KOPT-K1 (cell line): ENCODE data around the gene PRPS2.

Experiments used
- H3K27ac ChIP-seq: fragments of 200-600 bp; sonication (generic); 2 replicates; pipeline ENCODE4 v1.5.1; 2016; ENCODE audit warnings: antibody characterized with exemption, mild to moderate bottlenecking, low read depth, low read length; ENCODE audit not compliant: poor library complexity, severe bottlenecking
- H3K36me3 ChIP-seq: fragments of 200-600 bp; sonication (generic); 2 replicates; pipeline ENCODE4 v1.5.1; 2017; ENCODE audit warnings: antibody characterized with exemption, mild to moderate bottlenecking, low read length, moderate library complexity; ENCODE audit not compliant: insufficient read depth
- H3K9me3 ChIP-seq: fragments of 200-600 bp; sonication (generic); 2 replicates; pipeline ENCODE4 v1.5.1; 2017; ENCODE audit warnings: antibody characterized with exemption, low read length, mild to moderate bottlenecking; ENCODE audit not compliant: insufficient read depth, poor library complexity, severe bottlenecking

The PRPS2 gene

DNA sequence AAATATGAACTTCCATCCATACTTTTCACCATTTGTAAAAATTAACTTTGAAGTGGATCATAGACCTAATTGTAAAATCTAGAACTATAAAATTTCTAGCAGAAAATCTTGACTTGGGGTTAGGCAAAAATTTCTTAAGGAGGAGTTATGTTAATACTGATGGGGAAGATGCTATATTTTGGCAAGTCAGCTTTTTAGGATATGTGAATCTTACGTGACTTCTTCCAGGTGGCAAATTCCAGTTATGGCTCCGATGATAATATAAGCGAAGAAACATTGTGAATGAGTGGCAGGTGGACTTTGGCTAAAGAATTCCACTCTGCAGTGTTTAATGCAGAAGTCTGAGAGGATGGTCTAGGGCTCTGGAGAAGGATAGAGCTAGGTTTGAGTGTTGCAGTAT lies 1.5 kb downstream of the PRPS2 start:
- no peaks in the 10 kb centered on the region for H3K9me3 ChIP-seq
- no peak overlapping the region for H3K27ac ChIP-seq
- H3K36me3 ChIP-seq = peaks cover 18% of the 10 kb centered on the region; the same call in 1 of the 2 replicates

GRCh38 chrX:12794654-12795053 lies 3.4 kb downstream of the PRPS2 start:
- Histone ChIP-seq H3K36me3 (peaks cover 38% of the 10 kb centered on the region), H3K27ac (no peak overlapping the region), H3K9me3 (no peaks in the 10 kb centered on the region)

DNA sequence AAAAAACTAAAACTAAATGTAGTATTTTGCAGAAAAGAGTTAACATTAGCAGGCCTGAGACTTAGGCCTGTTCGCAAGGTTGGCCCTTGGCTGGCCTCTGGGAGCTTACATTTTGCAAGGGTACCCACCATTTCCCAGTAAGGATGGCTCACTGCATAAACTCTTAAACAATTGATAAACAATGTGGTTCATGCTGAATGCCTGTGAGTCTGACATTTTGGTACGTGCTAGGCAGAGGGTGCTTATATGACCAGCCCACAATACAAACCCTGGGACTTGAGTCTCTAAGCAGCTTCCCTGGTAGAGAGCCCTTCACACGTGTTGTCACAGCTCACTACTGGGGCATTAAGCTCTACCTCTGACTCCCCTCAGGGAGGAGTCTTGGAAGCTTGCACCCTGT lies 7.4 kb downstream of the PRPS2 start:
- Histone ChIP-seq H3K27ac (no peak overlapping the region), H3K9me3 (no peaks in the 10 kb centered on the region), H3K36me3 (peaks cover 72% of the 10 kb centered on the region)

DNA sequence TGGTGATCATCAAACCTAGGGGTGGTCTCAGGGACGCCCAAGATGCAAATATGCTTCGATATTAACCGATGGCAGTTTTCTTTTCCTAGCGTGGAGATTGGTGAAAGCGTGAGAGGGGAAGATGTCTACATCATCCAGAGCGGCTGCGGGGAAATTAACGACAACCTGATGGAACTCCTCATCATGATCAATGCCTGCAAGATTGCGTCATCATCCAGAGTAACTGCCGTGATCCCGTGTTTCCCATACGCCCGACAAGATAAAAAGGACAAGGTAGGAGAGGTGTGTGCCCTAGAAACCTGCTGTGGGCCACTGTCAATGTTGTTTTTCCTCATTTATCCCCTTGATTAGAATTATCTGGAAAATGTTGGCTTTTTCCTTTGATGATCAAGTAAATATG lies 7.9 kb downstream of the PRPS2 start:
- Histone ChIP-seq H3K9me3 (no peaks in the 10 kb centered on the region), H3K27ac (no peak overlapping the region), H3K36me3 (peaks cover 76% of the 10 kb centered on the region)

DNA sequence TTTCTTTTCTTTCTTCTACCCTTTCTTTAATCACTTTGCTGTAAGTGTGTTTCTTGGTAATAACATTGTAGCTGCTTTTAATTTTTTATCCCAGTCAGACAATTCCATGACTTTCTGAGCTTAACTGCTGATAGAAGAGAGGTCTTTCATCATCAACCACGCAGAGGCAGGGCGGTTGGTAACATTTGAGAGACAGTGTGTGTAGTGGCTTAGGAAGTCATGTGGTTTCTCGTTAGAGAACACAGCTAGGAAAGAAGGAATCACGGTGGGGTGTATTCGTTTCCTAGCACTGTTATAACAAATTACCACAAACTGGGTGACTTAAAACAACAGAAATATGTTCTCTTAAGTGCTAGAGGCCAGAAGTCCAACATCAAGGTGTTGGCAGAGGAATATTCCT lies 11.5 kb downstream of the PRPS2 start:
- Histone ChIP-seq H3K36me3 (peaks cover 90% of the 10 kb centered on the region), H3K9me3 (no peaks in the 10 kb centered on the region), H3K27ac (no peak overlapping the region)

DNA sequence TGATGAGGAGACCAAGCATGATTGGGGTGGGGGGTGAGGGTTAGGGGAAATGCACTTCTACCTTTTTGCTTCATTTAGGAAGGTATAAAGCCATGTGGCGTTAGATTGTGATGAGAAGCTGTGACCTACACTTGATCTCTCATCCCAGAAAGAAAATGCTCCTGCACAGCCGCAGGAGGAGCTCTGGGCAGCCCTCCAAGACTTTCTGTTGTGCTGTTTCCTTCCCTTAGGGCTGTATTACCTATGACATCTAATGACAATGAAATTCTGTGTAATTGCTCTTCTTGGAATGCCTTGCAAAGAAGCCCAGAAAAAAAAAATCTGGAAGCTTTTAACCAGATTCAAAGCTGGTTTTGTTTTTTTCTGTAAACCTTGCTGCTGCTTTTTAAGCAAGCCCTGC lies 13.4 kb downstream of the PRPS2 start:
- no peak overlapping the region for H3K27ac ChIP-seq
- H3K9me3 ChIP-seq = no peaks in the 10 kb centered on the region
- H3K36me3 ChIP-seq = peaks cover 89% of the 10 kb centered on the region

- peaks cover 89% of the 10 kb centered on the region for H3K36me3 ChIP-seq
These were observed 14.1 kb downstream of the PRPS2 start for GRCh38 chrX:12805333-12805732.

DNA sequence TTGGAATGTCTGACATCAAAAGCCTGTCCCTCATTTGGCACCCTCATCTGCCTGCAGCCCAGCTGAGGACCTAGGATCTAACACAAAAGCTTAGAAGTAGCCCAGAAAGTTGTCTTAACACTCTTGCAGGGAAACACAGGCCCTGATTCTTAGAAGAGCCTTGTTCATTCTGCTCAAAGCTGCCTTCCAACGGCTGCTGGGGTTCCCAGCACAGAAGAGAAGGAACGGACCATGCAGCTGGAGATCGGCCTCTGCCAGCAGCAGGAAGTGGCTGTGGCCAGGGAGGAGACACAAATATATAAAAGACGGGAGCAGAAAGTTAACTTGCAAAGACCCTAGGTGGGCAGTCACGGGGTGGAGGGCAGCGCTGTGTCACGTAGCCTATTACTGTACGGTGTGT lies 20.4 kb downstream of the PRPS2 start:
- Histone ChIP-seq H3K36me3 (peaks cover 88% of the 10 kb centered on the region), H3K9me3 (no peaks in the 10 kb centered on the region), H3K27ac (peak overlapping the region; percentile 44)

More at GRCh38 chrX:12805333-12805732, 14.1 kb downstream of the PRPS2 start:
- no peaks in the 10 kb centered on the region for H3K9me3 ChIP-seq
- H3K27ac ChIP-seq = no peak overlapping the region

DNA sequence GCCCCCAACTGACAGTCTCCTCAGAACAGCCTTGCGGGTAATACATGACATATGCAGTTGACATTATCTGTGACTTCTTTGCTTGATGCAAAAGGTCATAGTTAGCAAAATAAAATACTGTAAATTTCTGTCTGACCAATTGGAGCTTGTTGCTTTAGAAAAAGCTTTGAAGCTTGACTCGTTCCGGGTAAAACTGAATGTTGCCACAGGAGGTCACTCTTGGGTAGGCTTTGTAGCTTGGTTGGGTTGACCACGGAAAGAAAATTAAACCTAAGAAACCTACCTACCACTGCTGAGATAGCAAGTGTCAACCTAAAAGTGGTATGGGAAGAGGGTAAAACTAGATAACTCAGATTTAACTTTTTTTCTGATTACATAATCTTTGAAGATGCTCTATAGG lies 23.2 kb downstream of the PRPS2 start:
- H3K36me3 ChIP-seq = peaks cover 88% of the 10 kb centered on the region
- H3K27ac ChIP-seq = no peak overlapping the region
- no peaks in the 10 kb centered on the region for H3K9me3 ChIP-seq

DNA sequence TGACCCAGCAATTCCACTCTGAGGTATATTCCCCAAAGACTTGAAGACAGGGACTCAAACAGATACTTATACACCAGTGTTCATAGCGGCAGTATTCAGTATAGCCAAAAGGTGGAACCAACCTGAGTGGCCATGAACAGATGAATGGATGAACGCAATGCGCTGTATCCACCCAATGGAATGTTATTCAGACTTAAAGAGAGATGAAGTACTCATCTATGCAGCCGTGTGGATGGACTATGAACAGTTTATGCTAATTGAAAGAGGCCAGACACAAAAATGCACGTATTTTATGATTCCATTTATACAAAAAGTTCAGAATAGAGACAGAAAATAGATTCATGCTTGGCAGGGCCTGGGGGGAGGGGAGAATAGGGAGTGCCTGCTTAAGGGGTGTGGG lies 26.3 kb downstream of the PRPS2 start:
- Histone ChIP-seq H3K27ac (no peak overlapping the region), H3K36me3 (peaks cover 90% of the 10 kb centered on the region), H3K9me3 (no peaks in the 10 kb centered on the region)

DNA sequence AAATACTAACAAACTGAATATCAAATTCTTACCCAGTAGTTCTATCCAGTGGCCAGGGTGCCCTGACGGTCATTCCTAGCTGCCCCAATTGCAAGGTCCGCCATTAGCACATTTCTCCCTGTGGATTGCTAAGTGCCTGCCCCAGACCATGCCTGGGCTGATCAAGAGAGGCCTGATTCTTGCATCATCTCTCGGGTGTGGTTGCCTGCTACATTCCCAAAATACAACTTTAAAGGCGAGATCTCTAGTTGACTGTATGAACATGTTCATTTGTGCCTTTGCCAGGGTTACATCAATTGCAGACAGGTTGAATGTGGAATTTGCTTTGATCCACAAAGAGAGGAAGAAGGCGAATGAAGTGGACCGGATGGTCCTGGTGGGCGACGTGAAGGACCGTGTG lies 28.0 kb downstream of the PRPS2 start:
- Histone ChIP-seq H3K9me3 (no peaks in the 10 kb centered on the region), H3K36me3 (peaks cover 93% of the 10 kb centered on the region)

DNA sequence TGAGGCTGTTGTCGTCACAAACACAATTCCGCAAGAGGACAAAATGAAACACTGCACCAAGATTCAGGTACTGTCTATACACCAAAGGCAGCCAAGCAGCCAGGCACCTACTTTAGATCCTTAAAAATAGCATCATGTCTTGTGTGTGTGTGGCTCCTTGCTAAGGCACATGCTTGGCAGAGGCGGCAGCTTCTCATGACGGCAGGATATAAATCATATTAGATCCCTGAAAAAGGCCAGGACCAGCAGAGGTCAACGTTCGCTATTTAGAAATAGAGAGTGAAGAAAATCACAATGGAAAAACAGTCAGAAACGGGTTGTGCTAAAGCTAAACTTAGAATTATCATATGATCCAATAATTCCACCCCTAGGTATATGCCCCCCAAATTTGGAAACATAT lies 29.5 kb downstream of the PRPS2 start:
- no peak overlapping the region for H3K27ac ChIP-seq
- peaks cover 92% of the 10 kb centered on the region for H3K36me3 ChIP-seq
- no peaks in the 10 kb centered on the region for H3K9me3 ChIP-seq

More for the DNA sequence above, 28.0 kb downstream of the PRPS2 start:
- no peak overlapping the region for H3K27ac ChIP-seq

DNA sequence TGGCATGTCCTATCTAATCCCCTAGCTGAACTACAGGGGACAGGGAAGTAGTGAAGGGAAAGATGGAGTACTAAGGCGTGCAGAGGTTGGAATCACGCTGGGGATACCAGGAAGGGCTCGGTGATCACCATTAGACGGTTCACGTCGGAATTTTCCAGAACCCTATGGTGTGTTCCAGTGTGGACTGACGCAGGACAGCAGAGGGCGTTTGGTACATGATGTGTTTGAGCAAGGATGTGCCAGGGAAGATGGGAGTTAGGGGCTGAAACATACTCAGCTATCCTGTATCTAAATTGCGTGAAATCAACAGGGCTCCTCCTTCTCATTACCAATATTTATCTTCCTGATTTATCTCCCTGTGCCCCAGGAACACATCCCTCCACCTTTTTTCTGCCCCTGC lies 33.7 kb downstream of the PRPS2 start:
- H3K9me3 ChIP-seq = no peaks in the 10 kb centered on the region
- peaks cover 56% of the 10 kb centered on the region for H3K36me3 ChIP-seq
- no peak overlapping the region for H3K27ac ChIP-seq

- H3K27ac ChIP-seq = no peak overlapping the region
- no peaks in the 10 kb centered on the region for H3K9me3 ChIP-seq
- peaks cover 48% of the 10 kb centered on the region for H3K36me3 ChIP-seq
These were observed 34.6 kb downstream of the PRPS2 start for GRCh38 chrX:12825801-12826200.

GRCh38 chrX:12843061-12843667 lies 52.0 kb downstream of the PRPS2 start:
- Histone ChIP-seq H3K36me3 (no peaks in the 10 kb centered on the region), H3K9me3 (no peaks in the 10 kb centered on the region), H3K27ac (no peak overlapping the region)

GRCh38 chrX:12843668-12844279 lies 52.6 kb downstream of the PRPS2 start:
- Histone ChIP-seq H3K9me3 (no peaks in the 10 kb centered on the region), H3K27ac (no peak overlapping the region), H3K36me3 (no peaks in the 10 kb centered on the region)
